Activated T-helper 1 cell treated with anti-CD3 and anti-CD28 coated beads, Interleukin-12 subunit alpha, Interleukin-12 subunit beta, Interleukin-2, Interleukin-4 antibody, amounts not matched to agents 30 ng/mL and 10 ng/mL and 1 ng/mL, durations not matched to agents 14 hours and 24 hours and 36 hours (primary cell): ENCODE results near the gene SERTAD3. TPM values are rescaled to one million over a fixed set of nuclear protein-coding genes. Genes with fewer than 3 reads are reported as not detected.
"Not testable (repeated sequence)": the region's sequence is repeated elsewhere in the genome, so short reads cannot be mapped to it uniquely, and the experiment has no call there.

Experiments
- DNase-seq: peaks from one replicate; pipeline ENCODE4 v3.0.0; 2021; ENCODE audit warnings: low spot score
- H3K27ac Mint-ChIP-seq: one replicate; pipeline ENCODE4 v1.8.0; 2021; ENCODE audit warnings: mild to moderate bottlenecking, mixed read lengths
- H3K27me3 Mint-ChIP-seq: one replicate; pipeline ENCODE4 v1.8.0; 2022; ENCODE audit warnings: mild to moderate bottlenecking, moderate library complexity, mixed read lengths; ENCODE audit not compliant: insufficient read depth
- H3K36me3 Mint-ChIP-seq: one replicate; pipeline ENCODE4 v1.8.0; 2021; ENCODE audit warnings: low read depth, mixed read lengths
- H3K4me1 Mint-ChIP-seq: one replicate; pipeline ENCODE4 v1.8.0; 2021; ENCODE audit warnings: low read depth, mixed read lengths
- H3K4me3 Mint-ChIP-seq: one replicate; pipeline ENCODE4 v1.8.0; 2021; ENCODE audit warnings: mild to moderate bottlenecking, moderate library complexity, mixed read lengths
- H3K9me3 Mint-ChIP-seq: one replicate; pipeline ENCODE4 v1.8.0; 2021; ENCODE audit warnings: mixed read lengths
- intact Hi-C: fragments of 100-400 bp; cut with micrococcal nuclease; formaldehyde crosslinking; loops from one replicate; pipeline ENCODE4 v1.15.1; 2024
- total RNA-seq: library from RNA; stranded (reverse); gene quantifications from 2 replicates; pipeline ENCODE4 v1.2.3, GENCODE V29; 2022

The SERTAD3 gene
- total RNA-seq, 1 donor from 2014 or later = 10.0 TPM

GRCh38 chr19:40450664-40451063 is 6.5 kb upstream of the SERTAD3 start:
- intact Hi-C loops = no loop called here
- Mint-ChIP-seq H3K27me3 (no peaks in the 10 kb centered on the region), H3K36me3 (no peaks in the 10 kb centered on the region), H3K9me3 (no peaks in the 10 kb centered on the region), H3K27ac (no peak overlapping the region), H3K4me1 (no peaks in the 10 kb centered on the region), H3K4me3 (no peak overlapping the region)
- no peak for DNase-seq

GRCh38 chr19:40449506-40449905 is 5.4 kb upstream of the SERTAD3 start:
- Mint-ChIP-seq H3K36me3 (no peaks in the 10 kb centered on the region), H3K27ac (no peak overlapping the region), H3K27me3 (no peaks in the 10 kb centered on the region), H3K4me1 (peaks cover 6% of the 10 kb centered on the region), H3K4me3 (no peak overlapping the region), H3K9me3 (no peaks in the 10 kb centered on the region)
- DNase-seq = no peak
- intact Hi-C loops = no loop called here

GRCh38 chr19:40446263-40446784 is 2.2 kb upstream of the SERTAD3 start:
- Mint-ChIP-seq H3K9me3 (no peaks in the 10 kb centered on the region), H3K27me3 (no peaks in the 10 kb centered on the region), H3K36me3 (peaks cover 5% of the 10 kb centered on the region), H3K4me3 (peak overlapping the region; percentile 45), H3K4me1 (peaks cover 26% of the 10 kb centered on the region), H3K27ac (no peak overlapping the region)
- intact Hi-C loops = no loop called here
- DNase-seq = no peak

GRCh38 chr19:40445780-40446262 is 1.7 kb upstream of the SERTAD3 start:
- Mint-ChIP-seq H3K36me3 (peaks cover 10% of the 10 kb centered on the region), H3K4me3 (peak overlapping the region; percentile 39), H3K27me3 (no peaks in the 10 kb centered on the region), H3K9me3 (no peaks in the 10 kb centered on the region), H3K27ac (peak overlapping the region; percentile 29), H3K4me1 (peaks cover 26% of the 10 kb centered on the region)
- intact Hi-C loops = no loop called here
- DNase-seq = no peak

- no peak for DNase-seq
- Mint-ChIP-seq H3K9me3 (no peaks in the 10 kb centered on the region), H3K27me3 (no peaks in the 10 kb centered on the region), H3K36me3 (peaks cover 11% of the 10 kb centered on the region), H3K4me3 (peak overlapping the region; percentile 97), H3K4me1 (peaks cover 26% of the 10 kb centered on the region), H3K27ac (peak overlapping the region; percentile 79)
- intact Hi-C loops = loop anchor here (1.0 to 5.0 kb wide), 4 partner anchors 20 to 917 kb away; partner anchors contain the start of genes B9D2 and BLVRB
Measured at GRCh38 chr19:40444825-40445312, 734 bp upstream of the SERTAD3 start.

- Mint-ChIP-seq H3K27me3 (no peaks in the 10 kb centered on the region), H3K36me3 (peaks cover 11% of the 10 kb centered on the region), H3K4me3 (peak overlapping the region; percentile 97), H3K27ac (peak overlapping the region; percentile 97), H3K9me3 (no peaks in the 10 kb centered on the region), H3K4me1 (peaks cover 26% of the 10 kb centered on the region)
- peak; percentile 99 for DNase-seq
- intact Hi-C loops = loop anchor here (1.0 to 5.0 kb wide), 10 partner anchors 10 to 919 kb away; partner anchors contain the start of genes AKT2, B9D2, C19orf47 and MAP3K10
Measured at GRCh38 chr19:40443131-40443999, 770 bp downstream of the SERTAD3 start.

- intact Hi-C loops = loop anchor here (1.0 to 5.0 kb wide), 10 partner anchors 9 to 920 kb away; partner anchors contain the start of genes AKT2, B9D2, C19orf47 and MAP3K10
- no peaks in the 10 kb centered on the region for H3K27me3 Mint-ChIP-seq
- H3K4me1 Mint-ChIP-seq = peaks cover 26% of the 10 kb centered on the region
- H3K9me3 Mint-ChIP-seq = no peaks in the 10 kb centered on the region
- peaks cover 11% of the 10 kb centered on the region for H3K36me3 Mint-ChIP-seq
- no peak for DNase-seq
- H3K4me3 Mint-ChIP-seq = peak overlapping the region; percentile 97
- H3K27ac Mint-ChIP-seq = peak overlapping the region; percentile 97
Measured at GRCh38 chr19:40442328-40443130, 1.6 kb downstream of the SERTAD3 start.

- Mint-ChIP-seq H3K36me3 (peaks cover 11% of the 10 kb centered on the region), H3K27ac (peak overlapping the region; percentile 97), H3K4me3 (peak overlapping the region; percentile 97), H3K9me3 (no peaks in the 10 kb centered on the region), H3K4me1 (peaks cover 26% of the 10 kb centered on the region), H3K27me3 (no peaks in the 10 kb centered on the region)
- no peak for DNase-seq
- intact Hi-C loops = loop anchor here (2.0 to 5.0 kb wide), 2 partner anchors 251 to 921 kb away; partner anchors contain the start of genes B9D2 and MAP3K10
Measured at GRCh38 chr19:40441719-40442253, 2.3 kb downstream of the SERTAD3 start.

- Mint-ChIP-seq H3K4me1 (peaks cover 17% of the 10 kb centered on the region), H3K9me3 (no peaks in the 10 kb centered on the region), H3K4me3 (no peak overlapping the region), H3K36me3 (peaks cover 11% of the 10 kb centered on the region), H3K27ac (peak overlapping the region; percentile 45), H3K27me3 (no peaks in the 10 kb centered on the region)
- DNase-seq = no peak
- intact Hi-C loops = no loop called here
Measured at GRCh38 chr19:40438284-40438683, 5.9 kb downstream of the SERTAD3 start.

- Mint-ChIP-seq H3K27me3 (no peaks in the 10 kb centered on the region), H3K36me3 (no peaks in the 10 kb centered on the region), H3K27ac (peak overlapping the region; percentile 92), H3K9me3 (no peaks in the 10 kb centered on the region), H3K4me3 (peak overlapping the region; percentile 88), H3K4me1 (peaks cover 8% of the 10 kb centered on the region)
- intact Hi-C loops = loop anchor here (1.0 kb wide), 2 partner anchors 7 to 10 kb away; no protein-coding TSS in a partner anchor
- peak; percentile 60 for DNase-seq
Measured at GRCh38 chr19:40433391-40434216, 10.5 kb downstream of the SERTAD3 start.

GRCh38 chr19:40432760-40433159 is 11.4 kb downstream of the SERTAD3 start:
- intact Hi-C loops = loop anchor here (1.0 kb wide), 1 partner anchor 11 kb away; no protein-coding TSS in a partner anchor
- not testable (repeated sequence) for H3K4me1 Mint-ChIP-seq, H3K9me3 Mint-ChIP-seq, H3K27me3 Mint-ChIP-seq, H3K36me3 Mint-ChIP-seq, DNase-seq
- Mint-ChIP-seq H3K4me3 (peak overlapping the region; percentile 88), H3K27ac (peak overlapping the region; percentile 92)
